Measurements from ENCODE around the gene CYFIP2. TPM values are rescaled to one million over a fixed set of nuclear protein-coding genes. Genes with fewer than 3 reads are reported as not detected.

CYFIP2 gene
- total and polyA plus RNA-seq, 10 of the 15 experiments (the other 5 are each of a cell fraction or from before 2014, with no cell fraction given): 43.4 to 173 (median 96.0) TPM

GRCh38 chr5:157219491-157220271 lies 46.2 kb upstream of the CYFIP2 start (continued):
- TF ChIP-seq ZBTB4 (CRISPR knock-in tag; IDR thresholded peaks at IDR 0.05): no peak
- TF ChIP-seq CHD4 (IDR thresholded peaks at IDR 0.05): no peak
- TF ChIP-seq REST (IDR thresholded peaks at IDR 0.05; ENCODE audit: low read depth, low read length): no peak
- peak in 1 of 2 experiments; percentile 67; a peak in 1 of 4 replicates for TF ChIP-seq ETV6 (conservative IDR thresholded peaks at IDR 0.05 in 1 of 2, IDR thresholded peaks at IDR 0.05 in 1 of 2; ENCODE audit: borderline replicate concordance in 1 of 2, low read depth in 1 of 2)
- no peak for TF ChIP-seq ZBTB33 (IDR thresholded peaks at IDR 0.05)
- TF ChIP-seq BCL3 (IDR thresholded peaks at IDR 0.05; ENCODE audit: borderline replicate concordance, insufficient read depth, low read depth, low read length, poor library complexity, severe bottlenecking): peak; percentile 59
- TF ChIP-seq ZBTB40 (IDR thresholded peaks at IDR 0.05; ENCODE audit: borderline replicate concordance): no peak
- TF ChIP-seq IKZF2 (IDR thresholded peaks at IDR 0.05): peak; percentile 84 to 93
- TF ChIP-seq HSF1 (IDR thresholded peaks at IDR 0.05; ENCODE audit: low read depth, low read length): no peak
- 0 out of 2 replicates have a peak, but pooled peaks have one; percentile 13 for TF ChIP-seq NR2F1 (conservative IDR thresholded peaks at IDR 0.05)
- TF ChIP-seq ESRRA (IDR thresholded peaks at IDR 0.05; ENCODE audit: low read length): no peak
